Vagina (tissue), 2 donors: ENCODE measurements around the gene CDHR3.

Experiments used
- POLR2A ChIP-seq, 2 donors: fragments of 450-650 bp; IDR thresholded peaks; one replicate each; pipeline ENCODE4 v1.6.1; 2017; ENCODE audit warnings: antibody characterized with exemption in 2 of 2, mild to moderate bottlenecking in 2 of 2, moderate library complexity in 2 of 2
- TF ChIP-seq, protein P1 (sequence below), 3 experiments: fragments of 450-650 bp in 2 of 3; fragments of 200-600 bp in 1 of 3; sonication (generic) in 1 of 3; IDR thresholded peaks; one replicate each; pipeline ENCODE4 v1.5.1; 2017 to 2019; ENCODE audit warnings: antibody characterized with exemption in 3 of 3, mild to moderate bottlenecking in 2 of 3, moderate library complexity in 2 of 3

- TF ChIP-seq, protein P1, sequence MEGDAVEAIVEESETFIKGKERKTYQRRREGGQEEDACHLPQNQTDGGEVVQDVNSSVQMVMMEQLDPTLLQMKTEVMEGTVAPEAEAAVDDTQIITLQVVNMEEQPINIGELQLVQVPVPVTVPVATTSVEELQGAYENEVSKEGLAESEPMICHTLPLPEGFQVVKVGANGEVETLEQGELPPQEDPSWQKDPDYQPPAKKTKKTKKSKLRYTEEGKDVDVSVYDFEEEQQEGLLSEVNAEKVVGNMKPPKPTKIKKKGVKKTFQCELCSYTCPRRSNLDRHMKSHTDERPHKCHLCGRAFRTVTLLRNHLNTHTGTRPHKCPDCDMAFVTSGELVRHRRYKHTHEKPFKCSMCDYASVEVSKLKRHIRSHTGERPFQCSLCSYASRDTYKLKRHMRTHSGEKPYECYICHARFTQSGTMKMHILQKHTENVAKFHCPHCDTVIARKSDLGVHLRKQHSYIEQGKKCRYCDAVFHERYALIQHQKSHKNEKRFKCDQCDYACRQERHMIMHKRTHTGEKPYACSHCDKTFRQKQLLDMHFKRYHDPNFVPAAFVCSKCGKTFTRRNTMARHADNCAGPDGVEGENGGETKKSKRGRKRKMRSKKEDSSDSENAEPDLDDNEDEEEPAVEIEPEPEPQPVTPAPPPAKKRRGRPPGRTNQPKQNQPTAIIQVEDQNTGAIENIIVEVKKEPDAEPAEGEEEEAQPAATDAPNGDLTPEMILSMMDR (IDR thresholded peaks at IDR 0.05), result no peak
- no peak for TF ChIP-seq POLR2A (IDR thresholded peaks at IDR 0.05)
These were observed 85.6 kb downstream of the CDHR3 start for GRCh38 chr7:106048706-106049020.
